ENCODE data around the gene NEDD8.
A peak's percentile ranks its signal among the peaks of the same experiment; 100 is the strongest.

NEDD8 gene

GRCh38 chr14:24271134-24271833 lies 39.1 kb upstream of the NEDD8 start, which contains the start of gene RABGGTA:
Gene RABGGTA (minus strand): TSS chr14:24271597. CDS start chr14:24271115, 482 bp downstream.
- Histone ChIP-seq H3K27me3 (ENCODE audit: control insufficient read depth, insufficient read depth, low read length) (no peaks in the 10 kb centered on the region), H3K36me3 (ENCODE audit: insufficient read depth, low read length) (peaks cover 17% of the 10 kb centered on the region), H3K9ac (ENCODE audit: low read depth, low read length) (peak within 1 kb of the TSS; percentile 100), H3K4me1 (ENCODE audit: control insufficient read depth, insufficient read depth, low read length) (peaks cover 9% of the 10 kb centered on the region), H3K4me2 (ENCODE audit: low read length) (peak within 1 kb of the TSS; percentile 99), H3K4me3 (ENCODE audit: low read length) (peak within 1 kb of the TSS; percentile 95), H3K9me3 (replicated peaks; ENCODE audit: low read length) (no peaks in the 10 kb centered on the region)

GRCh38 chr14:24270537-24271133 lies 38.5 kb upstream of the NEDD8 start:
- Histone ChIP-seq H3K4me1 (ENCODE audit: control insufficient read depth, insufficient read depth, low read length) (peaks cover 9% of the 10 kb centered on the region), H3K36me3 (ENCODE audit: insufficient read depth, low read length) (peaks cover 23% of the 10 kb centered on the region), H3K9me3 (replicated peaks; ENCODE audit: low read length) (no peaks in the 10 kb centered on the region)

GRCh38 chr14:24269910-24270536 lies 37.9 kb upstream of the NEDD8 start:
- no peak overlapping the region for H3K4me2 ChIP-seq (ENCODE audit: low read length)
- H3K36me3 ChIP-seq (ENCODE audit: insufficient read depth, low read length), result peaks cover 28% of the 10 kb centered on the region
- no peak overlapping the region for H3K4me3 ChIP-seq (ENCODE audit: low read length)
- H3K9ac ChIP-seq (ENCODE audit: low read depth, low read length), result no peak overlapping the region
- no peaks in the 10 kb centered on the region for H3K27me3 ChIP-seq (ENCODE audit: control insufficient read depth, insufficient read depth, low read length)
- H3K9me3 ChIP-seq (replicated peaks; ENCODE audit: low read length), result no peaks in the 10 kb centered on the region
- peaks cover 9% of the 10 kb centered on the region for H3K4me1 ChIP-seq (ENCODE audit: control insufficient read depth, insufficient read depth, low read length)

More at GRCh38 chr14:24270537-24271133, 38.5 kb upstream of the NEDD8 start:
- peak overlapping the region; percentile 100 for H3K9ac ChIP-seq (ENCODE audit: low read depth, low read length)
- H3K27me3 ChIP-seq (ENCODE audit: control insufficient read depth, insufficient read depth, low read length), result no peaks in the 10 kb centered on the region
- peak overlapping the region; percentile 99 for H3K4me2 ChIP-seq (ENCODE audit: low read length)
- peak overlapping the region; percentile 95 for H3K4me3 ChIP-seq (ENCODE audit: low read length)

- Histone ChIP-seq H3K36me3 (ENCODE audit: insufficient read depth, low read length) (peaks cover 28% of the 10 kb centered on the region), H3K9me3 (replicated peaks; ENCODE audit: low read length) (no peaks in the 10 kb centered on the region), H3K4me2 (ENCODE audit: low read length) (no peak overlapping the region), H3K4me3 (ENCODE audit: low read length) (no peak overlapping the region), H3K4me1 (ENCODE audit: control insufficient read depth, insufficient read depth, low read length) (peaks cover 9% of the 10 kb centered on the region), H3K27me3 (ENCODE audit: control insufficient read depth, insufficient read depth, low read length) (no peaks in the 10 kb centered on the region), H3K9ac (ENCODE audit: low read depth, low read length) (no peak overlapping the region)
These were observed 37.2 kb upstream of the NEDD8 start for GRCh38 chr14:24269368-24269767.

GRCh38 chr14:24268225-24268624 lies 36.1 kb upstream of the NEDD8 start:
- Histone ChIP-seq H3K27me3 (ENCODE audit: control insufficient read depth, insufficient read depth, low read length) (no peaks in the 10 kb centered on the region), H3K9me3 (replicated peaks; ENCODE audit: low read length) (no peaks in the 10 kb centered on the region), H3K4me1 (ENCODE audit: control insufficient read depth, insufficient read depth, low read length) (peaks cover 9% of the 10 kb centered on the region), H3K36me3 (ENCODE audit: insufficient read depth, low read length) (peaks cover 28% of the 10 kb centered on the region), H3K9ac (ENCODE audit: low read depth, low read length) (no peak overlapping the region), H3K4me2 (ENCODE audit: low read length) (no peak overlapping the region), H3K4me3 (ENCODE audit: low read length) (no peak overlapping the region)

GRCh38 chr14:24267516-24267915 lies 35.3 kb upstream of the NEDD8 start:
- Histone ChIP-seq H3K9me3 (replicated peaks; ENCODE audit: low read length) (no peaks in the 10 kb centered on the region), H3K4me3 (ENCODE audit: low read length) (no peak overlapping the region), H3K36me3 (ENCODE audit: insufficient read depth, low read length) (peaks cover 28% of the 10 kb centered on the region), H3K4me2 (ENCODE audit: low read length) (no peak overlapping the region), H3K4me1 (ENCODE audit: control insufficient read depth, insufficient read depth, low read length) (peaks cover 9% of the 10 kb centered on the region), H3K9ac (ENCODE audit: low read depth, low read length) (no peak overlapping the region), H3K27me3 (ENCODE audit: control insufficient read depth, insufficient read depth, low read length) (no peaks in the 10 kb centered on the region)

GRCh38 chr14:24266344-24267244 lies 34.4 kb upstream of the NEDD8 start:
- Histone ChIP-seq H3K36me3 (ENCODE audit: insufficient read depth, low read length) (peaks cover 28% of the 10 kb centered on the region), H3K9me3 (replicated peaks; ENCODE audit: low read length) (no peaks in the 10 kb centered on the region), H3K4me3 (ENCODE audit: low read length) (no peak overlapping the region), H3K4me1 (ENCODE audit: control insufficient read depth, insufficient read depth, low read length) (peaks cover 5% of the 10 kb centered on the region), H3K4me2 (ENCODE audit: low read length) (no peak overlapping the region), H3K9ac (ENCODE audit: low read depth, low read length) (no peak overlapping the region), H3K27me3 (ENCODE audit: control insufficient read depth, insufficient read depth, low read length) (no peaks in the 10 kb centered on the region)

- peaks cover 28% of the 10 kb centered on the region for H3K36me3 ChIP-seq (ENCODE audit: insufficient read depth, low read length)
- no peak overlapping the region for H3K9ac ChIP-seq (ENCODE audit: low read depth, low read length)
- no peak overlapping the region for H3K4me2 ChIP-seq (ENCODE audit: low read length)
- H3K4me1 ChIP-seq (ENCODE audit: control insufficient read depth, insufficient read depth, low read length), result peaks cover 3% of the 10 kb centered on the region
- H3K9me3 ChIP-seq (replicated peaks; ENCODE audit: low read length), result no peaks in the 10 kb centered on the region
- H3K4me3 ChIP-seq (ENCODE audit: low read length), result no peak overlapping the region
- H3K27me3 ChIP-seq (ENCODE audit: control insufficient read depth, insufficient read depth, low read length), result no peaks in the 10 kb centered on the region
These were observed 32.1 kb upstream of the NEDD8 start for GRCh38 chr14:24264298-24264697.

- Histone ChIP-seq H3K9ac (ENCODE audit: low read depth, low read length) (no peak overlapping the region), H3K4me3 (ENCODE audit: low read length) (no peak overlapping the region), H3K4me1 (ENCODE audit: control insufficient read depth, insufficient read depth, low read length) (peaks cover 7% of the 10 kb centered on the region), H3K9me3 (replicated peaks; ENCODE audit: low read length) (no peaks in the 10 kb centered on the region), H3K27me3 (ENCODE audit: control insufficient read depth, insufficient read depth, low read length) (no peaks in the 10 kb centered on the region), H3K4me2 (ENCODE audit: low read length) (no peak overlapping the region), H3K36me3 (ENCODE audit: insufficient read depth, low read length) (peaks cover 27% of the 10 kb centered on the region)
These were observed 31.7 kb upstream of the NEDD8 start for GRCh38 chr14:24263848-24264247.

GRCh38 chr14:24262821-24263733 lies 30.9 kb upstream of the NEDD8 start, which contains the start of gene TGM1:
Gene TGM1 (minus strand): TSS chr14:24263177. CDS start chr14:24262352, 825 bp downstream.
- Histone ChIP-seq H3K27me3 (ENCODE audit: control insufficient read depth, insufficient read depth, low read length) (no peaks in the 10 kb centered on the region), H3K36me3 (ENCODE audit: insufficient read depth, low read length) (peaks cover 22% of the 10 kb centered on the region), H3K4me3 (ENCODE audit: low read length) (no peak within 1 kb of the TSS), H3K4me2 (ENCODE audit: low read length) (no peak within 1 kb of the TSS), H3K9me3 (replicated peaks; ENCODE audit: low read length) (no peaks in the 10 kb centered on the region), H3K4me1 (ENCODE audit: control insufficient read depth, insufficient read depth, low read length) (peaks cover 8% of the 10 kb centered on the region), H3K9ac (ENCODE audit: low read depth, low read length) (no peak within 1 kb of the TSS)
